Stomach (tissue), 9 donors: ENCODE results near the gene AGBL4. TPM values are rescaled to one million over a fixed set of nuclear protein-coding genes. Genes with fewer than 3 reads are reported as not detected.

ENCODE experiments used
- DNase-seq, 2 donors: peaks; one replicate each; pipeline versions ENCODE4 v3.0.0 to v3.0.0-alpha.2; 2013 to 2019
- H3K27ac ChIP-seq, 5 donors: fragments of 200-600 bp in 4 of 5; sonication (generic) in 4 of 5; one replicate each; pipeline ENCODE4 v1.5.1; 2013 to 2019; ENCODE audit warnings: mild to moderate bottlenecking in 1 of 5, moderate library complexity in 1 of 5
- H3K27me3 ChIP-seq, 3 donors: fragments of 200-600 bp; sonication (generic); one replicate each; pipeline ENCODE4 v1.5.1; 2017 to 2019; ENCODE audit warnings: mixed run types in 1 of 3
- H3K36me3 ChIP-seq, 4 donors: fragments of 200-600 bp; sonication (generic); 1 replicate in 3 of 4; 2 replicates in 1 of 4; pipeline ENCODE4 v1.5.1; 2016 to 2019
- H3K4me1 ChIP-seq, 4 donors: fragments of 200-600 bp; sonication (generic); one replicate each; pipeline ENCODE4 v1.5.1; 2016 to 2019
- H3K4me3 ChIP-seq, 4 donors: fragments of 200-600 bp; sonication (generic) in 3 of 4; one replicate each; pipeline ENCODE4 v1.5.1; 2016 to 2019; ENCODE audit warnings: mild to moderate bottlenecking in 1 of 4
- H3K9me3 ChIP-seq, 4 donors: fragments of 200-600 bp; sonication (generic); one replicate each; pipeline ENCODE4 v1.5.1; 2016 to 2019
- EP300 ChIP-seq: sonication (generic); formaldehyde crosslinking; IDR thresholded peaks from one replicate; pipeline ENCODE4 v1.6.1; 2017; ENCODE audit warnings: antibody characterized with exemption
- POLR2A ChIP-seq, 4 donors: fragments of 450-650 bp; IDR thresholded peaks; one replicate each; pipeline ENCODE4 v1.6.1; 2016; ENCODE audit warnings: antibody characterized with exemption in 4 of 4, control low read depth in 2 of 4, mild to moderate bottlenecking in 1 of 4, moderate library complexity in 1 of 4
- POLR2AphosphoS5 ChIP-seq, 3 donors: sonication (generic); formaldehyde crosslinking; IDR thresholded peaks; one replicate each; pipeline ENCODE4 v1.6.1; 2016; ENCODE audit warnings: antibody characterized with exemption in 3 of 3
- WGBS, 5 donors: extraction: QIAGEN DNeasy Blood & Tissue Kit in 3 of 5; methylation state at CpG; one replicate each; pipeline versions ENCODE4 v1.1.5 to v1.1.7; 2013 to 2018; 5-methylcytosine and 5-hydroxymethylcytosine counted together
- intact Hi-C: fragments of 100-400 bp; cut with DNase I; formaldehyde crosslinking; loops from one replicate; pipeline ENCODE4 v1.15.1; 2023; ENCODE audit warnings: low total_unique reads
- polyA plus RNA-seq, 3 donors: library from polyadenylated mRNA; stranded (reverse); fragments of 200-250 nt; gene quantifications; one replicate each; pipeline ENCODE4 v1.2.3, GENCODE V29; 2013
- total RNA-seq, 5 donors: library from RNA; depleted of rRNA; stranded (reverse); fragments of >200 nt; gene quantifications; one replicate each; pipeline versions ENCODE4 v1.1.0 to v1.2.3, GENCODE V29; 2014 to 2016
- TF ChIP-seq, protein P1 (sequence below), 7 experiments: fragments of 450-650 bp in 4 of 7; fragments of 200-600 bp in 3 of 7; sonication (generic) in 3 of 7; IDR thresholded peaks; one replicate each; pipeline ENCODE4 v1.5.1; 2016 to 2019; ENCODE audit warnings: antibody characterized with exemption in 7 of 7, control low read depth in 2 of 7, mild to moderate bottlenecking in 1 of 7
- donor health status: healthy with polysubstance abuse.
- donor health status: Bipolar disorder and iron deficiency.
- donor health status: healthy.

Gene AGBL4
- total and polyA plus RNA-seq, 8 donors = 0.92 TPM; not detected in 7

DNA sequence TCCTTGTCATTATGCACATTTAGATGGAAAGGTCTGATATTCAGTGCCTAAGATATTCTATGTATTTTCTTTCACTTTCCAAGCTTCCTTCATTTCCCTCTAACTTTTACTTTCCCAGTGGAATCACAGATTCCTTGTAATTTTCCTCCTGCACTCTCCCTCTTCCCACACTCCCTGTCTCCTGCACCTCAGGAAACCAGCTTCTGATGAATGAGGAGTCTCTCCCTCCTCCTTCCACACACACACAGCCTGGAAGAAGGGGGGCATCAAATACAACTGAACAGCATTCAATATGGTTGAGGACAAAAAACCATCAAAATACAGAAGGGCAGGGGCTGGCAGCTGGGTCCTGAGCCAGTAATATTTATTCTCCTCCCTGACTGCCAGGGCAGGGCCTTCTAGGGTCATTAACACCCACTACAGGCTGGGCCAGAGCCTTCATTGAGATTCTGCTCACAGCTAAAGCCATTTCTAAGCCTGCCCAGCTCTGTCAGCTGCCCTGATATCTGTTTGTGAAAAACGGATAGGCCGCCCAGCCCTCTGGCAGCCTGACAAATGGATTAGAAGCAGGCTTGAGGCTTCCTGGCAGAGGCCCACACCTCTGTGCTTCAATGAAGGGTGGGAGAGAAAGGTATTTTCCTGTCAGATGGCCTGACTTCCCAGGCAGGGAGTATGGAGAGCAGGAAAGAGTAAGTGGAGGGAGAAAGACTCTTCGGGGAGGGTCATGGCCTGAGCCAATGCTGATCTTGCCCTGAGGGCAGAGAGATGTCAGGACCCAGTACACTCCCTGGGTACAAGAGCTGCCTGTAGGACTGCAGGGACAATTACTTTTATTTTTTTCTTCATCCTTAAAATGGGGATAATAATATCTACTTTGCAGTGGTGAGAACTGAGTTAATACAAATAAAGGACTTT is 1412.9 kb downstream of the AGBL4 start:
- TF ChIP-seq POLR2A (IDR thresholded peaks at IDR 0.05) = no peak
- no peak for TF ChIP-seq EP300
- TF ChIP-seq, protein P1, sequence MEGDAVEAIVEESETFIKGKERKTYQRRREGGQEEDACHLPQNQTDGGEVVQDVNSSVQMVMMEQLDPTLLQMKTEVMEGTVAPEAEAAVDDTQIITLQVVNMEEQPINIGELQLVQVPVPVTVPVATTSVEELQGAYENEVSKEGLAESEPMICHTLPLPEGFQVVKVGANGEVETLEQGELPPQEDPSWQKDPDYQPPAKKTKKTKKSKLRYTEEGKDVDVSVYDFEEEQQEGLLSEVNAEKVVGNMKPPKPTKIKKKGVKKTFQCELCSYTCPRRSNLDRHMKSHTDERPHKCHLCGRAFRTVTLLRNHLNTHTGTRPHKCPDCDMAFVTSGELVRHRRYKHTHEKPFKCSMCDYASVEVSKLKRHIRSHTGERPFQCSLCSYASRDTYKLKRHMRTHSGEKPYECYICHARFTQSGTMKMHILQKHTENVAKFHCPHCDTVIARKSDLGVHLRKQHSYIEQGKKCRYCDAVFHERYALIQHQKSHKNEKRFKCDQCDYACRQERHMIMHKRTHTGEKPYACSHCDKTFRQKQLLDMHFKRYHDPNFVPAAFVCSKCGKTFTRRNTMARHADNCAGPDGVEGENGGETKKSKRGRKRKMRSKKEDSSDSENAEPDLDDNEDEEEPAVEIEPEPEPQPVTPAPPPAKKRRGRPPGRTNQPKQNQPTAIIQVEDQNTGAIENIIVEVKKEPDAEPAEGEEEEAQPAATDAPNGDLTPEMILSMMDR (IDR thresholded peaks at IDR 0.05) = no peak
- TF ChIP-seq POLR2AphosphoS5 (IDR thresholded peaks at IDR 0.05) = no peak
- intact Hi-C loops = no loop called here
- Histone ChIP-seq H3K9me3 (no peaks in the 10 kb centered on the region), H3K4me3 (no peak overlapping the region), H3K27me3 (no peaks in the 10 kb centered on the region), H3K36me3 (no peaks in the 10 kb centered on the region), H3K27ac (no peak overlapping the region), H3K4me1 (peaks cover 0 to 16% (median 3%) of the 10 kb centered on the region in 4 donors)
- WGBS, 5 donors = 30 to 44% (median 33%) methylated on average over 3 of the region's 3 CpGs
- DNase-seq = peak; percentile 38 to 69

GRCh38 chr1:48608882-48609281 is 1414.9 kb downstream of the AGBL4 start:
- no peaks in the 10 kb centered on the region for H3K9me3 ChIP-seq
- H3K27ac ChIP-seq = no peak overlapping the region
- TF ChIP-seq EP300 = no peak
- no peak for TF ChIP-seq POLR2A (IDR thresholded peaks at IDR 0.05)
- TF ChIP-seq, protein P1 (IDR thresholded peaks at IDR 0.05) = no peak
- TF ChIP-seq POLR2AphosphoS5 (IDR thresholded peaks at IDR 0.05) = no peak
- intact Hi-C loops = no loop called here
- H3K4me3 ChIP-seq = no peak overlapping the region
- peaks cover 0 to 16% (median 3%) of the 10 kb centered on the region in 4 donors for H3K4me1 ChIP-seq
- DNase-seq = no peak
- H3K27me3 ChIP-seq = no peaks in the 10 kb centered on the region
- H3K36me3 ChIP-seq = no peaks in the 10 kb centered on the region
- WGBS, 5 donors = 75 to 86% (median 78%) methylated on average over 4 of the region's 4 CpGs

GRCh38 chr1:48603222-48603621 is 1420.5 kb downstream of the AGBL4 start:
- no peaks in the 10 kb centered on the region for H3K27me3 ChIP-seq
- 78 to 87% (median 83%) methylated on average over 6 of the region's 6 CpGs for WGBS, 5 donors
- H3K36me3 ChIP-seq = no peaks in the 10 kb centered on the region
- TF ChIP-seq POLR2AphosphoS5 (IDR thresholded peaks at IDR 0.05) (no peak), POLR2A (IDR thresholded peaks at IDR 0.05) (no peak), EP300 (no peak)
- TF ChIP-seq, protein P1 (IDR thresholded peaks at IDR 0.05) = no peak
- H3K4me3 ChIP-seq = no peak overlapping the region
- H3K27ac ChIP-seq = no peak overlapping the region
- intact Hi-C loops = no loop called here
- no peaks in the 10 kb centered on the region for H3K9me3 ChIP-seq
- no peak for DNase-seq
- H3K4me1 ChIP-seq = no peaks in the 10 kb centered on the region

DNA sequence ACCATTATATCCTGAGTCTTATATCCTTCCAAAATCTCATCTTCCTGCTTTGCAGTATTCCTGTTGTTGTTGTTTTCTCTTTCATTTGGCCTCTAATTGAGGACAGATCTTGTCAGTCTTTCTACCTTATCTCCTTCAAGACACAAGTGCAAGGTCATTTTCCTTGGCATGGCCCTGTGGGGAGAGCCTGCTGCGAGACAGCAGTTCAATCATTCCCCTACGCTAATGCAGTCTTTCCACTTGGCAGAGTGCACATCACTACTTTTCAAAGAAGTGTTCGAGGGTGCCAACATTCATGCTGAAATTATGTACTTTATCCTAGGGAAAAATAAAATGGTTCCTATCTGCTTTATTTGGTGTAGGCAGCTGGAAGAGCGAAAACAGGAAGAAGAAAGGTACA is 1421.4 kb downstream of the AGBL4 start:
- H3K36me3 ChIP-seq = no peaks in the 10 kb centered on the region
- no peak for TF ChIP-seq POLR2A (IDR thresholded peaks at IDR 0.05)
- TF ChIP-seq POLR2AphosphoS5 (IDR thresholded peaks at IDR 0.05) = no peak
- TF ChIP-seq, protein P1 (IDR thresholded peaks at IDR 0.05) = no peak
- TF ChIP-seq EP300 = no peak
- H3K27ac ChIP-seq = no peak overlapping the region
- H3K4me3 ChIP-seq = no peak overlapping the region
- WGBS, 5 donors = 64 to 87% (median 76%) methylated on average over 4 of the region's 4 CpGs
- H3K4me1 ChIP-seq = no peaks in the 10 kb centered on the region
- intact Hi-C loops = no loop called here
- no peaks in the 10 kb centered on the region for H3K9me3 ChIP-seq
- peak in 1 of 2 donors; percentile 30 for DNase-seq
- H3K27me3 ChIP-seq = no peaks in the 10 kb centered on the region
